Muscle layer of colon (tissue), 2 donors: Measurements from ENCODE around the gene KIF21B.

Experiments
- H3K27ac ChIP-seq: one replicate; pipeline ENCODE4 v1.7.0; 2013; ENCODE audit warnings: low read depth, mild to moderate bottlenecking, low read length, moderate library complexity
- H3K27me3 ChIP-seq, 2 donors: one replicate each; pipeline ENCODE4 v1.7.0; 2013; ENCODE audit warnings: low read length in 2 of 2, mild to moderate bottlenecking in 2 of 2; ENCODE audit not compliant: insufficient read depth in 2 of 2, control insufficient read depth in 1 of 2
- H3K36me3 ChIP-seq: one replicate; pipeline ENCODE4 v1.7.0; 2013; ENCODE audit warnings: mild to moderate bottlenecking, low read length; ENCODE audit not compliant: insufficient read depth
- H3K4me1 ChIP-seq: one replicate; pipeline ENCODE4 v1.7.0; 2013; ENCODE audit warnings: mild to moderate bottlenecking, low read length; ENCODE audit not compliant: insufficient read depth
- H3K4me3 ChIP-seq, 2 donors: one replicate each; pipeline ENCODE4 v1.7.0; 2013; ENCODE audit warnings: low read length in 2 of 2, low read depth in 1 of 2, mild to moderate bottlenecking in 1 of 2, moderate library complexity in 1 of 2
- H3K9ac ChIP-seq: one replicate; pipeline ENCODE4 v1.7.0; 2013; ENCODE audit warnings: low read length
- H3K9me3 ChIP-seq: one replicate; pipeline ENCODE4 v1.7.0; 2013; ENCODE audit warnings: mild to moderate bottlenecking, low read length
- donor health status: abdominal sarcoma.
- donor health status: Adenocarcinoma of cecum.

KIF21B gene

DNA sequence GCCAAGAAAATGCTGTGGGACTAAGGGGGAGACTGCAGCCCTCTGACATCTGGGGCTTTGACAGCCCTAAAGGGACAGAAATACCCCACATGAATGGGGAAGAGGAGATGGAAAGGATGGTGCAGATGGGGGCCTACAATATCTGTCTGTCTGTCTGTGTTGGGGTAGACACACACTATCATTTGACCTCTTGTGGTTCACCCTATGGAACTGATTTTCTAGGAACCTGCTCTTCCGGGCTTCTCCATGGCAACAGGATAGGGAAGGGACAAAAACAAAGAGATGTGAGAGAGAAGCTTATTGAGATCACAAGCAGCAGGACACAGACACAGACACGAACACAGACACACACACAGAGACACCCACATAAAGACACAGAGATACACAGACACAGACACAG, 17.1 kb downstream of the KIF21B start:
- H3K9ac ChIP-seq: no peak overlapping the region
- no peaks in the 10 kb centered on the region for H3K36me3 ChIP-seq
- H3K27ac ChIP-seq: no peak overlapping the region
- peaks cover 0 to 9% of the 10 kb centered on the region in 2 donors for H3K27me3 ChIP-seq
- H3K4me3 ChIP-seq: no peak overlapping the region
- H3K9me3 ChIP-seq: no peaks in the 10 kb centered on the region
- no peaks in the 10 kb centered on the region for H3K4me1 ChIP-seq

DNA sequence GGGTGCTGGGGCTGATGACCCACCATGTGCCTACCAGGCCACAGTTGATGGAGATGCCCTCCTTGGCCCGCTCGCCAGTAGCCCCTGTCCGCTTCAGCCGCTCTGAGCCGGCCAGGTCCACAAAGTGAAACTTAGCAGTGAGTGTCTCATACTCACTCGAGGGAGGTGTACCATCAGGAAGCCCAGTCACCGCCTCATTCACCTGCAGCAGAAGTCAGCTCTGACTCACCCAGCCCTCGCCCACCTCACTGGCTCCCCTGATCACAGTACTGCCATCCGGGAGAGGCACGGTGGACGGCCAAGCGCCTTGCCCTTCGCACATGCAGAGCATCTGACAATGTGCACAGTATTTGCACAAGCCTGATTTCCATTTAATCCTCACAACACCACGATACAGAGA, 18.8 kb downstream of the KIF21B start:
- Histone ChIP-seq H3K9ac (no peak overlapping the region), H3K4me1 (no peaks in the 10 kb centered on the region), H3K9me3 (no peaks in the 10 kb centered on the region), H3K4me3 (no peak overlapping the region), H3K27ac (no peak overlapping the region), H3K27me3 (peaks cover 0 to 5% of the 10 kb centered on the region in 2 donors), H3K36me3 (no peaks in the 10 kb centered on the region)

DNA sequence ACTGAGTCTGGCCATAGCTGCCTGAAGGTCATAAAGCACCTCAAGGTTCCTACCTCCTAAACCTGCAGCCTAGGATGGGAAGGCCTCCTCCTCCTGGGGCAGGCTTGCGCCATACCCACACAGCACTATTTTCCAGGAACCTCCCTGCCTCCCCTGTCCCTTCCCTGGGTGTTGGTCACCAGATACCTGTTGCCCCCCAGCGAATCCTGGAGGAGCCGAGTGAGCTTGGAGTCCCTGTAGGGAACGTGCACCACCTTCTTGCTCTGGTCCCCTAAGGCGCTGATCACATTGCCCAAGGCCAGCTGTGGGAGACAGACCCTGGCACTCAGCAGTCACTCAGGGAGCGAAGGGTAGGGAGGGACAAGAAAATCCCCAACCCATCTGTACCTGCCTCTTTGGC, 19.4 kb downstream of the KIF21B start:
- peaks cover 0 to 5% of the 10 kb centered on the region in 2 donors for H3K27me3 ChIP-seq
- no peaks in the 10 kb centered on the region for H3K4me1 ChIP-seq
- H3K4me3 ChIP-seq: no peak overlapping the region
- no peaks in the 10 kb centered on the region for H3K36me3 ChIP-seq
- no peak overlapping the region for H3K9ac ChIP-seq
- H3K9me3 ChIP-seq: no peaks in the 10 kb centered on the region
- H3K27ac ChIP-seq: no peak overlapping the region

DNA sequence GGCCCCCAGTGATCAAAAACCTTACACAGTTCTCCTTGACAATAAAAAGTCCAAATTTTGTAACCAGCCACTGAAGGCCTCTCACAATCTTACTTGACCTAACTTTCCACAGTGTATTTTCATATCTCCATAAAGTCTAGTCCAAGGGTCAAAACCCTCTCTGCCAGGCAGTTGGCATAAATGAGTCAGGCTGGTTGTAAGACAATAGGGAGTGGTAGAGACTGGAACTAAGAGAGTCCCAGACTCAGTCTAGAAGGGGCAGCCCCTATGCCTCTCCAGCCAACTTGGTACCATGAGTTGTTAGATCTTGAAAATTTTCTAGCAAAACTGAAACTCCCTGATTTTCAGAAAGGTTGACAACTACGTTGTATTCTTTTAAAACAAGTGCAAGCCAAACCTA, 21.0 kb downstream of the KIF21B start:
- Histone ChIP-seq H3K4me1 (no peaks in the 10 kb centered on the region), H3K27me3 (no peaks in the 10 kb centered on the region), H3K36me3 (no peaks in the 10 kb centered on the region), H3K27ac (no peak overlapping the region), H3K4me3 (no peak overlapping the region), H3K9me3 (no peaks in the 10 kb centered on the region), H3K9ac (no peak overlapping the region)

DNA sequence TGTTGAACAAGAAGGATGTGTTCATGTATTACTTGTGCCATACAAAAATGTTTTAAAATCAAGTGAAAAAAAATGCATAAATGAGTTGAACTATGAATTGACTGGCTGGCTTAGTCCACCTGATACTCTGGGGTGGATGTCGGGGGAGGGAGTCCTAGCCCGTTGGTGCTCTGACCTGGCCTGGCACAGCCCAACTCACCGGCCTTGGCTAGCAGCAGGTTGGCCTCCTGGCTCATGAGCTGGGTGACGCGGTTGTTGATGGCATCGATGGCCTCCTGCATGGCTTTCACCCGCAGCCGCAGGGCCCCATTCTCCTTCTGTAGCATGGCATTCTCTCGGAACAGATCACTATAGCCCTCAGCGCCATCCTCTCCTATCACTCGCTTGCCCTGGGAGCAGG, 21.6 kb downstream of the KIF21B start:
- Histone ChIP-seq H3K27ac (no peak overlapping the region), H3K9ac (no peak overlapping the region), H3K27me3 (no peaks in the 10 kb centered on the region), H3K9me3 (no peaks in the 10 kb centered on the region), H3K36me3 (no peaks in the 10 kb centered on the region), H3K4me1 (no peaks in the 10 kb centered on the region), H3K4me3 (no peak overlapping the region)

DNA sequence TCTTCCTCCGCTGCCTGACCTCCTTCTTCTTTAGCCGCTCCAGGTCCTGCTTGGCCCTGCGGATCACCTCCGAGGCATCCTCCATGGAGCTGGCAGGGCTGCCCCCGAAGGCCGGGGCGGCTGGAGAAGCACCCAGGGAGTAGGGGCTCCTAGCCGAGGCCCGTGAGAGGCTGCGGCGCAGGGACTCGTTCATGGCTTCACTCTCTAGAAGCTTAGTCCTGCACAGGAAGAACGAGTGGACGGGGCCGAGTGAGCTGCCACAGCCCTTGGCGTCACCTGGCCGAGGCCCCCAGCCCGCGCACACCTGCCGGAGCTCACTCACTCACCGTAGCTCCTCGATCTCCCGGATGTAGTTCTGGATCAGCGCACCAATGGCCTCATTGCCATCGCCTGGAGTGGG, 23.1 kb downstream of the KIF21B start:
- Histone ChIP-seq H3K27ac (no peak overlapping the region), H3K4me1 (no peaks in the 10 kb centered on the region)

DNA sequence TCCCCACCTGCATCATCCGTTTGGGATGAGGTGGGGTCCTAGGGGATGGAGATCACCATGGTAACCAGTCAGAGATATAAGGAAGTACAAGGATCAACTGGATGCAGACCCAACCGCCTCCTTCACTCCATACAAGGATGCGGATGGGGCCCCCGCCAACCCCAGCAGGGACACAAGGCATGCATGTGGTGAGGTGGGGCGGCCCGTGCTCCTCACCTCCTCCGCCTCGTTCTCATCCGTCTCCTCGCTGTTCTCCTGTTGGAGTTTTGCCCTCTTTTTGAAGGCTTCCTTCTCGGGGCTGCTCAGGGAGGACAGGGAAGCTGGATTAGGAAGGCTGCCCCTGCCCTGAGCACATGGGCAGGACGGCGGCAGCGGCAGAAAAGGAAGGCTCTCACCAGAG, 23.8 kb downstream of the KIF21B start:
- no peaks in the 10 kb centered on the region for H3K36me3 ChIP-seq
- H3K4me1 ChIP-seq: no peaks in the 10 kb centered on the region
- H3K4me3 ChIP-seq: no peak overlapping the region
- H3K9ac ChIP-seq: no peak overlapping the region
- H3K27me3 ChIP-seq: no peaks in the 10 kb centered on the region
- H3K27ac ChIP-seq: no peak overlapping the region
- no peaks in the 10 kb centered on the region for H3K9me3 ChIP-seq

More for the DNA sequence above, 23.1 kb downstream of the KIF21B start:
- H3K9ac ChIP-seq: no peak overlapping the region
- no peak overlapping the region for H3K4me3 ChIP-seq
- no peaks in the 10 kb centered on the region for H3K9me3 ChIP-seq
- no peaks in the 10 kb centered on the region for H3K27me3 ChIP-seq
- H3K36me3 ChIP-seq: no peaks in the 10 kb centered on the region

DNA sequence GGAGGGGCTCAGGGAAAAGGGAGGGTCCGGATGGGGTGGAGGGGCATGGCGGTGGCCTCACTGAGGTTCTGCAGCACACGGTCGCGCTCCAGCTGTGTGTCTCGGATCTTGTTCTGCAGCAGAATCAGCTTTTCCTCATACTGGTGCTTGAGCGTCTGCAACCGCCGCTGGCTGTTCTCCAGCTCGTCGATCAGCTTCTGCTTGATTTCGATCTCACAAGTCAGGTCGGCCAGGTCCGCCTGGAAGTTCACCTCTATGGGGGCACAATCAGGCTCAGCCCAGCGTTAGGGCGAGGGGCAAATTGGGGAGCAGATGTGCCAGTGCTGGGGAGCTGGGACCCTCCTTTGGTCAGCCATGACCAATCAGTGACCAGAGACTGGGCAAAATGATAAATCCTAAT, 25.2 kb downstream of the KIF21B start:
- Histone ChIP-seq H3K36me3 (no peaks in the 10 kb centered on the region), H3K4me1 (no peaks in the 10 kb centered on the region), H3K9ac (no peak overlapping the region), H3K27ac (no peak overlapping the region), H3K4me3 (no peak overlapping the region), H3K27me3 (no peaks in the 10 kb centered on the region), H3K9me3 (no peaks in the 10 kb centered on the region)

DNA sequence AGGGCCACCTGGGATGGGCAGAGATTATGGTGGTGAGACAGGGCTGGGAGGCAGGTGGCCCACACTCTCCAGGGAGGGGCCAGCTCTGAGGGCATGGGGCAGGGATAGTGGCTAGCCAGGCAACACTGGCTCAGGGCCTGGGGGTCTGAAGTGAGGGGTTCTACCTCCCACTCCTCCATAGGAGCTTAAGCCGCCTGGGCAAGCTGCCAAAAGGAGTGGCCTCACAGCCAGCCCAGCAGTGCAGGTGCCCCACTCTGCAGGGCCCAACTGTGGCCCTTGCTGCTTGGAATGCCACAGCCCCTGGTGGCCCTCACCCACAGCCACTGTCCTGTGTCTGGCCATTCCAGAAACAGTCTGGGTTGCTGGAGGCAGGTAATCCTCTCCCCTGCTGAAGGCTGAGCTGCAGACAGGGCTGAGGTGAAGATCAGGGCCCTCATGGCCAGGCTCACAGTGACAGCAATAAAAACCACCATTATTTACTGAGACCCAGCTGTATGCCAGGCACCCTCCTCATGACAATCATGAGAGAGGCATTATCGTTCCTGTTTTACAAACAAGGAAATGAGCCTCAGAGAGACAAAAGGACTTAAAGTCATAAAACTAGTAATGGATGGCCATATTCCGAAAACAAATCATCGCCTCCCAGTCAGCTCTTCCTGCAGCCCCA, 31.0 kb downstream of the KIF21B start:
- Histone ChIP-seq H3K36me3 (no peaks in the 10 kb centered on the region), H3K27ac (no peak overlapping the region)

DNA sequence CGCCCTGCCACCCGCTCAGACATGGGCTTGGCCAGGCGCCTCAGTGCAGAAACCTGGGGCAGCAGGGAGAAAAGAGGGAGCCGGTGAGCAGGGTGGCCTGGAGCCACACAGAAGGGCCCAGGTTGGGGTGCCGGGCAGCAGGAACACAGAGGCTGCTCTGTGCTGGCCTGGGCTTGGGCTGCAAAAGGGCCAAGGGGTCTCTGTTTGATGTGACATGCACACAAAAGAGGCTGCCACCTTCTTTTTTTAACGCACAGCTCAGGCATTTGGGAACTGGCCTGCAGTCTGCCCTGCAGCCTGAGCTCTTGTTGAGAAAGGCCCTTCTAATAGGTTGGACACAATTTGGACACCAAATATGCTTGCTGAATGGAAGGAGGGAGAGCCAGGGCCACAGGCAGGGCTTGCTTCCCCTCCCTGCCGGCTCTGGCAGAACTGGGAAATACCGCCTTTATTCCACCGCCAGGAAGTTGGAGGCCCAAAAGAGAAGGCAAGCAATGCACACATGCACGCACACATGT, 32.4 kb downstream of the KIF21B start:
- no peaks in the 10 kb centered on the region for H3K27me3 ChIP-seq
- H3K27ac ChIP-seq: no peak overlapping the region
- no peak overlapping the region for H3K4me3 ChIP-seq
- H3K4me1 ChIP-seq: no peaks in the 10 kb centered on the region
- H3K36me3 ChIP-seq: no peaks in the 10 kb centered on the region
- no peak overlapping the region for H3K9ac ChIP-seq
- H3K9me3 ChIP-seq: no peaks in the 10 kb centered on the region

More for the DNA sequence above, 31.0 kb downstream of the KIF21B start:
- Histone ChIP-seq H3K4me1 (no peaks in the 10 kb centered on the region), H3K27me3 (no peaks in the 10 kb centered on the region), H3K9ac (no peak overlapping the region), H3K4me3 (no peak overlapping the region), H3K9me3 (no peaks in the 10 kb centered on the region)

DNA sequence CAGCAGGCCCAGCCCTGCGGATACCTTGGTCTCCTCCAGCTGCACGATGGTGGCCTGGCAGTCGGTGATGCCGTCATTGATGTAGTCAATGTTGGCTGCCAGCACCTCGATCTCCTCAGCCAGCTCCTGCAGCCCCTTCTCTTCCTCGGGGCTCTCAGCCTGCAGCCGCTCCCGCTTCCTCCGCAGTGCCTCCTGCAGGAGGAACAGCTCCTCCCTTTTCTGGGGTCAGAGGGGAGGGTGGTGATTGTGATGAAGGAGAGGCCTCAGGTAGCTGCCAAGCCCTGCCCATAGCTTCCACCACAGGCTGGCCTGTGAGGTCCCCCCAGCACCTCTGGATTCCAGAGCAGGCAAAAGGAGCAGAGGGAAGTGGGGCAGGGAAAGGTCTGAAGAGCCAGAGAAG, 33.4 kb downstream of the KIF21B start:
- Histone ChIP-seq H3K36me3 (no peaks in the 10 kb centered on the region), H3K9me3 (no peaks in the 10 kb centered on the region), H3K4me1 (no peaks in the 10 kb centered on the region), H3K4me3 (no peak overlapping the region), H3K9ac (no peak overlapping the region), H3K27ac (no peak overlapping the region), H3K27me3 (no peaks in the 10 kb centered on the region)

DNA sequence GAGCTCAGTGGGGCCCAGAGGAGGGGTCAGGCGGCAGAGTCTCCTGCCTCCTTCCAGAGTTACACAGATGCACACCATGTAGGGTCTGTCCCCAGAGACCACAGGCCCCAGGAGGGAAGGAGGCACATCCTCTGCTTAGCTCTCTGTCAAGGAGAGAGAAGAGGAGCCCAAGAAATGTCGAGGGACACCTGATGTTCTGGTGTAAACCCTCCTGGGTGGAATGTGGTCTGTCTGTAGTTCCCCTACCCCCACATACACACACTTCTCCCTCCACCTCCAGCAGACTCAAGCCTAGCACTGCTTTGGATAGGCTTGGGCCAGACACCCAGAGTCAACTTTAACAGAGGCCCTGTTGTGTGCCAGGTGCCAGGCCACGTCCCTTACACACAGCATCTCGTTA, 34.2 kb downstream of the KIF21B start:
- no peaks in the 10 kb centered on the region for H3K4me1 ChIP-seq
- H3K4me3 ChIP-seq: no peak overlapping the region
- no peaks in the 10 kb centered on the region for H3K27me3 ChIP-seq
- no peak overlapping the region for H3K9ac ChIP-seq
- H3K27ac ChIP-seq: no peak overlapping the region
- H3K9me3 ChIP-seq: no peaks in the 10 kb centered on the region
- no peaks in the 10 kb centered on the region for H3K36me3 ChIP-seq
